Measurements from ENCODE around the gene RAD50.

The RAD50 gene

GRCh38 chr5:132639706-132640130 lies 82.9 kb downstream of the RAD50 start:
- DNase-seq, result no peak

- no peak for DNase-seq
These were observed 83.8 kb downstream of the RAD50 start for GRCh38 chr5:132640613-132641012.

- DNase-seq, result no peak
These were observed 84.5 kb downstream of the RAD50 start for GRCh38 chr5:132641241-132641723.

GRCh38 chr5:132641841-132642240 lies 85.1 kb downstream of the RAD50 start:
- DNase-seq, result no peak

- DNase-seq, result no peak
These were observed 87.4 kb downstream of the RAD50 start for GRCh38 chr5:132644177-132644576.

GRCh38 chr5:132646583-132647266 lies 89.9 kb downstream of the RAD50 start:
- no peak for DNase-seq

- DNase-seq, result no peak
These were observed 90.7 kb downstream of the RAD50 start for GRCh38 chr5:132647473-132647872.

GRCh38 chr5:132648355-132648754 lies 91.6 kb downstream of the RAD50 start:
- DNase-seq, result no peak

GRCh38 chr5:132651838-132652469 lies 95.2 kb downstream of the RAD50 start:
- no peak for DNase-seq

GRCh38 chr5:132653716-132654115 lies 96.9 kb downstream of the RAD50 start:
- no peak for DNase-seq

- DNase-seq, result peak; percentile 77
These were observed 99.3 kb downstream of the RAD50 start for GRCh38 chr5:132655821-132656773.

- DNase-seq, result peak; percentile 59
These were observed 100.1 kb downstream of the RAD50 start for GRCh38 chr5:132656774-132657355.

- peak; percentile 53 for DNase-seq
These were observed 101.1 kb downstream of the RAD50 start, which contains the start of gene IL13 for GRCh38 chr5:132657676-132658380. Gene IL13, plus strand, starts transcription at chr5:132658173. Its CDS starts 14 bp downstream, at chr5:132658187.

GRCh38 chr5:132658381-132659302 lies 101.9 kb downstream of the RAD50 start:
- peak; percentile 54 for DNase-seq

GRCh38 chr5:132659598-132660493 lies 103.1 kb downstream of the RAD50 start:
- no peak for DNase-seq

- DNase-seq, result peak; percentile 54
These were observed 104.6 kb downstream of the RAD50 start for GRCh38 chr5:132661231-132662003.

GRCh38 chr5:132662004-132662401 lies 105.2 kb downstream of the RAD50 start:
- no peak for DNase-seq

GRCh38 chr5:132662925-132663770 lies 106.4 kb downstream of the RAD50 start:
- peak; percentile 70 for DNase-seq
